ENCODE results near the gene TCHP. TPM values are rescaled to one million over a fixed set of nuclear protein-coding genes. Genes with fewer than 3 reads are reported as not detected.

Gene TCHP
- total RNA-seq, 1 experiment from 2014 or later = 13.3 TPM

- no peaks in the 10 kb centered on the region for H3K23me2 ChIP-seq (ENCODE audit: insufficient read length, low read depth, low read length, poor library complexity, severe bottlenecking)
- no peak overlapping the region for H4K8ac ChIP-seq (replicated peaks; ENCODE audit: insufficient read length, low read depth, low read length)
- no peak for DNase-seq
- Mint-ChIP-seq H3K27me3 (ENCODE audit: low read depth) (no peaks in the 10 kb centered on the region), H3K27ac (peak overlapping the region in 1 of 3 experiments; percentile 59; a peak in 1 of 7 replicates), H3K9me3 (no peaks in the 10 kb centered on the region), H3K4me1 (no peaks in the 10 kb centered on the region), H3K36me3 (ENCODE audit: insufficient read depth in 1 of 3, low read depth in 3 of 3) (peaks cover under 1 to 45% (median 26%) of the 10 kb centered on the region in 3 experiments; a peak in 5 of 7 replicates), H3K4me3 (no peak overlapping the region)
- H2AK5ac ChIP-seq (ENCODE audit: insufficient read length, low read length) = no peak overlapping the region
- no peak overlapping the region for H2BK15ac ChIP-seq (ENCODE audit: low read depth, low read length)
- no peak overlapping the region for H3K4ac ChIP-seq (ENCODE audit: low read depth, low read length)
- no peak overlapping the region for H2BK12ac ChIP-seq (ENCODE audit: insufficient read length, low read depth, low read length)
- whole genome bisulfite sequencing (ENCODE audit: extremely low coverage, insufficient read length, low lambda C conversion rate) = no CpG with 5 or more reads among the region's 5 CpGs
- no peak overlapping the region for H4K5ac ChIP-seq (ENCODE audit: insufficient read length, low read depth, low read length)
- H3K9ac ChIP-seq (ENCODE audit: extremely low read depth, insufficient read length, low read length) = no peak overlapping the region
- H2BK5ac ChIP-seq (ENCODE audit: insufficient read length, low read length) = no peak overlapping the region
- H3K79me2 ChIP-seq (ENCODE audit: insufficient read depth, low read length) = no peaks in the 10 kb centered on the region
- TF ChIP-seq CTCF (conservative IDR thresholded peaks at IDR 0.05) = no peak
- no peaks in the 10 kb centered on the region for H3K79me1 ChIP-seq (ENCODE audit: insufficient read depth, low read depth, low read length, poor library complexity, severe bottlenecking)
- no peak overlapping the region for H3K23ac ChIP-seq (ENCODE audit: insufficient read length, low read depth, low read length)
- no peak overlapping the region for H4K91ac ChIP-seq (ENCODE audit: insufficient read length, low read depth, low read length)
- H3K4me1 ChIP-seq (ENCODE audit: insufficient read depth, low read length) = no peaks in the 10 kb centered on the region
- no peak overlapping the region for H3K4me2 ChIP-seq (ENCODE audit: insufficient read depth, insufficient read length, low read length)
- no peaks in the 10 kb centered on the region for H3K27me3 ChIP-seq (ENCODE audit: insufficient read depth, low read length)
- H3K27ac ChIP-seq (ENCODE audit: insufficient read length, low read depth, low read length) = no peak overlapping the region
- no peak overlapping the region for H2AFZ ChIP-seq (ENCODE audit: low read length)
- H2BK120ac ChIP-seq (ENCODE audit: low read depth, low read length, poor library complexity, severe bottlenecking) = no peak overlapping the region
- no peaks in the 10 kb centered on the region for H3K9me3 ChIP-seq (ENCODE audit: control insufficient read depth, low read depth, low read length)
- no peak overlapping the region for H3K56ac ChIP-seq (ENCODE audit: insufficient read length, low read depth, low read length)
- H3T11ph ChIP-seq (ENCODE audit: low read length) = no peak overlapping the region
- no peak overlapping the region for H2BK20ac ChIP-seq (ENCODE audit: low read depth, low read length, poor library complexity, severe bottlenecking)
- H3K14ac ChIP-seq (ENCODE audit: insufficient read depth, low read length) = no peak overlapping the region
- no peaks in the 10 kb centered on the region for H4K20me1 ChIP-seq (ENCODE audit: control insufficient read depth, insufficient read depth, insufficient read length)
- H3K18ac ChIP-seq (ENCODE audit: insufficient read length, low read depth, low read length) = no peak overlapping the region
Measured at GRCh38 chr12:109937371-109937770, 37.3 kb downstream of the TCHP start.

Data from H9 (cell line).